HFF-Myc (cell line): ENCODE data around the gene GPD1L.
"Not testable (repeated sequence)": the region's sequence is repeated elsewhere in the genome, so short reads cannot be mapped to it uniquely, and the experiment has no call there.

Experiments
- DNase-seq: peaks from one replicate; pipeline ENCODE4 v3.0.0-alpha.2; 2011; ENCODE audit warnings: low read depth; ENCODE audit errors: extremely low read depth
- H3K4me3 ChIP-seq: replicated peaks from 2 replicates; pipeline ENCODE4 v1.5.1; 2011; ENCODE audit warnings: low read depth, mild to moderate bottlenecking, control low read depth, low read length
- TF ChIP-seq, protein P1 (sequence below): IDR thresholded peaks from 2 replicates; pipeline ENCODE4 v1.5.1; 2012; ENCODE audit warnings: mild to moderate bottlenecking, low read depth, low read length, control low read depth; ENCODE audit errors: missing control alignments

GPD1L gene

DNA sequence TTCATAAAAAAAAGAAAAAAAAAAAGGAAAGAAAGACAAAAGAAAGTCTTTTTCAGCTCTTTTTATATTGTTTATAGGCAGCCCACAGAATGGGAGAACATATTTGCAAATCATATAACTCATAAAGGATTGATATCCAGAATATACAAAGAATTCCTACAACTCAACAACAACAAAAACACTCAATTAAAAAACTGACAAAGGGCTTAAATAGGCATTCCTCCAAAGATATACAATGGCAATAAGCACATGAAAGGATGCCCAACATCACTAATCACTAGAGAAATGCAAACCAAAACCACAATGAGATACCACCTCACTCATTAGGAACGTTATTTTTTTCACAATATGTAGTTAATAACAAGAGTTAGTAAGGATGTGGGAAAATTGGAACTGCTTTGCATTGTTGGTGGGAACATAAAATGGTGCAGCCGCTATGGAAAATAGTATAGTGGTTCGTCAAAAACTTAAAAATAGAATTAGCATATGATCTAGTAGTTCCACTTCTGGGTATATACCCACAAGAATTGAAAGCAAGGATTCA, 77.8 kb downstream of the GPD1L start:
- H3K4me3 ChIP-seq = no peak overlapping the region
- TF ChIP-seq, protein P1, sequence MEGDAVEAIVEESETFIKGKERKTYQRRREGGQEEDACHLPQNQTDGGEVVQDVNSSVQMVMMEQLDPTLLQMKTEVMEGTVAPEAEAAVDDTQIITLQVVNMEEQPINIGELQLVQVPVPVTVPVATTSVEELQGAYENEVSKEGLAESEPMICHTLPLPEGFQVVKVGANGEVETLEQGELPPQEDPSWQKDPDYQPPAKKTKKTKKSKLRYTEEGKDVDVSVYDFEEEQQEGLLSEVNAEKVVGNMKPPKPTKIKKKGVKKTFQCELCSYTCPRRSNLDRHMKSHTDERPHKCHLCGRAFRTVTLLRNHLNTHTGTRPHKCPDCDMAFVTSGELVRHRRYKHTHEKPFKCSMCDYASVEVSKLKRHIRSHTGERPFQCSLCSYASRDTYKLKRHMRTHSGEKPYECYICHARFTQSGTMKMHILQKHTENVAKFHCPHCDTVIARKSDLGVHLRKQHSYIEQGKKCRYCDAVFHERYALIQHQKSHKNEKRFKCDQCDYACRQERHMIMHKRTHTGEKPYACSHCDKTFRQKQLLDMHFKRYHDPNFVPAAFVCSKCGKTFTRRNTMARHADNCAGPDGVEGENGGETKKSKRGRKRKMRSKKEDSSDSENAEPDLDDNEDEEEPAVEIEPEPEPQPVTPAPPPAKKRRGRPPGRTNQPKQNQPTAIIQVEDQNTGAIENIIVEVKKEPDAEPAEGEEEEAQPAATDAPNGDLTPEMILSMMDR = no peak
- no peak for DNase-seq

DNA sequence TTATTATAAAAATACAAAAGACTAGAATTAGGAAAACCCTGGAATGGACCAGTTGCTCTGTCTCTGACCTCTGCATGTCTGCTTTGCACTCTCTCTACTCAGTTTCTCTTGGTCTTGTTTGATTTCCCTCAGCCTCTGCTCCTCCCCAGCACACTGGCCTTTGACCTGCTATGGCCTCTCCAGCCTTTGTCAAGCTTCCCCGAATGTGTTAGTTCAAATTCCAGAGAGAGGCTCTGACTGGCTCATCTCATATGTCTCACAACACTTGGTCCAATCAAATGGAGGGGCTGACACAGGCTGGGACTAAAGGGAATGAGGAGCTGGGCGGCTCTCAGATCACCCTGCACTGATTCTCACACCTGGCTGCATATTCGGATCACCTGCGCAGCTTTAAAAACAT, 79.7 kb downstream of the GPD1L start:
- no peak for DNase-seq
- TF ChIP-seq, protein P1 = no peak
- H3K4me3 ChIP-seq = no peak overlapping the region

DNA sequence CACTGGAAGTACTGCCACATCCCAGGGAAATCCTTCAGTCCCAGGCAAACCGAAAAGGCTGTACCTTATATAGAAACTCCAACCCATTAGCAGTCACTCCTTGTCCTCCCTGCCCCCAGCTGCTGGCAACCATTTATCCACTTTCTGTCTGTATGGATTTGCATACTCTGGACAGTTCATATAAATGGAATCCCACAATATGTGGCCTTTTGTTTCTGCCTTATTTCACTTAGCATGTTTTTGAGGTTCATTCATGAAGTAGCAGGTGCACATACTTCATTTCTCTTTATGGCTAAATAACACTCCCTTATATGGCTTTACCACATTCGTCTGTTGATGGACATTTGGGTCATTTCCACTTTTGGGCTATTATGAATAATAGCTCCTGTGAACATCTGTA, 80.5 kb downstream of the GPD1L start:
- DNase-seq = no peak
- no peak overlapping the region for H3K4me3 ChIP-seq
- TF ChIP-seq, protein P1 = no peak

DNA sequence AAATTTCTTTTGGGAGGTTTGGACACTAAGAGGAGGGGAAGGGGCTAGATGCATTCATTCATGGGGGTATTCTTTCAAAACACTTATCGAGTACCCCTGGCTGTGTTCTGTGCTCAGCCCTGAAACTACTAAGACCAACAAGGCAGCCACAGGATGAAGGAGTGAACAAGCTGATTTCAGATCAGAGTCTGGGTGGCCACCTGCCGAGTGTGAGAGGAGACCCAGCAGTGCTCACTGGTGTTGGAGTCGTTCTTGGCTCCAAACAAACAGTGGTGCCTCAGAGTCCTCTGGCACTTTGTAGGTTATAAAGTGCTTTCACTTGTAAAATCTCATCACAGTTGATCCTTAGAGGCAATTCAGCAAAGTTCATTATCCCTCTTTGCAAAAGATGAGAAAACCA, 83.3 kb downstream of the GPD1L start:
- TF ChIP-seq, protein P1 = no peak
- DNase-seq = no peak
- H3K4me3 ChIP-seq = no peak overlapping the region

DNA sequence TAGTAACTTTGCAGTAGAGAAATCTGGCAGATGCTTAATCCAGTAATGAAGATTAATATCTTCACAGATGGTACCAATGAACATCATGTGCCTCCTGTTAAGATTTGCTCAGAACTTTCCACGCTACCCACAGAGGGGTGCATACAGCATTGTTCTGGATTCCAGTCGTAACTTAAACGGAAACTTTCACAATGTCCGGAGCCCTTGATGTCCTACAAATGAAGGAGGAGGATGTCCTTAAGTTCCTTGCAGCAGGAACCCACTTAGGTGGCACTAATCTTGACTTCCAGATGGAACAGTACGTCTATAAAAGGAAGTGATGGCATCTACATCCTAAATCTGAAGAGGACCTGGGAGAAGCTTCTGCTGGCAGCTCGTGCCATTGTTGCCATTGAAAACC, 84.1 kb downstream of the GPD1L start:
- DNase-seq = not testable (repeated sequence)

DNA sequence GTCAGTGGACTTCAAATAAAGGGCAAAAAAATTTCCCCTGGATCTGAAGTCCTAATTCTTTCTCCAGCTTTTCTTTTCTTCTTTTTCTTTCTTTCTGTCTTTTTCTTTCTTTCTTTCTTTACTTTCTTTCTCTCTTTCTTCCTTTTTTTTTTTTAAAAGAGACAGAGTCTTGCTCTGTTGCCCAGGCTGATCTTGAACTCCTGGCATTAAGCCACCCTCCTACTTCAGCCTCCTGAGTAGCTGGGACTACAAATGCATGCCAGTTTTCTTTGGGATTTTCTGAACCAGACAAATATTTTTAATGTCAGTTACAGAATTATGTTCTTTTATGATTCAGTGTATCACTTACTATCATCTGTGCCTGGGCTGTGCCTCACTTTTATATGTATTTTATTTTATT, 86.7 kb downstream of the GPD1L start:
- no peak overlapping the region for H3K4me3 ChIP-seq
- no peak for DNase-seq
- TF ChIP-seq, protein P1 = no peak

More for the DNA sequence above, 84.1 kb downstream of the GPD1L start:
- H3K4me3 ChIP-seq = not testable (repeated sequence)

DNA sequence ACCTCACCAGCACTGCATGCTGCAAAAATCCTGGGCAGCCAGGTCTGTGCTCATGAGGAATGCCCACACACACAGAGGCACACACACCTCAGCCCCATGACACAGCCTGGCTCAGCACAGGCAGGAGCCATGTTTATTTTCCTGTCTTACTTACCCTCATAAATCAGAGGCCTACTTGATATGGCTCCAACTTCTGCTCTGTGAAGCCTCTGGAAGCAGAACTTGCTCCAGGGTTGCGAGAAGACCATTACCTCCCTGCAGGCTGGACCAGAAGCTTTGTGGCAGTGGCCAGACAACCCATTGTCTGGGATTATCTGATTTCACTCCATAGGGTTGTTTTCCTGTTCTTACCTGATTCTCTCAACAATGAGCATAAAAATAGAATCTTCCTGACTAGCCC, 88.2 kb downstream of the GPD1L start:
- no peak overlapping the region for H3K4me3 ChIP-seq
- no peak for DNase-seq
- TF ChIP-seq, protein P1 = no peak
